Metanephros (tissue), 2 donors: ENCODE measurements around the gene NXPE4. TPM values are rescaled to one million over a fixed set of nuclear protein-coding genes. Genes with fewer than 3 reads are reported as not detected.

Experiments used
- small RNA-seq: library from RNA; depleted of rRNA; stranded (forward); fragments of <200 nt; gene quantifications from one replicate; pipeline ENCODE3, GENCODE V24; 2014; ENCODE audit warnings: low replicate concordance
- total RNA-seq: library from RNA; depleted of rRNA; stranded (reverse); fragments of >200 nt; gene quantifications from one replicate; pipeline ENCODE4 v1.2.3, GENCODE V29; 2014

NXPE4 gene
- not detected for total RNA-seq

GRCh38 chr11:114595571-114595970 is at the start of gene NXPE4:
Gene NXPE4, minus strand, starts transcription at chr11:114595786. Its CDS starts 1,027 bp downstream, at chr11:114594759.

GRCh38 chr11:114559425-114560310 is 35.9 kb downstream of the NXPE4 start, which contains the start of gene NXPE1:
Gene NXPE1, minus strand, starts transcription at chr11:114559881. Its CDS starts 8,680 bp downstream, at chr11:114551201.

Small RNA genes within 50 kb of the gene (small RNA-seq; reads per million reads assigned to genes)
- not detected for gene RF01210

Other genes with a start within 250 kb of the NXPE4 start
- gene C11orf71, start 195.3 kb downstream of the NXPE4 start, total RNA-seq = 12.3 TPM
- gene RBM7, start 195.1 kb downstream of the NXPE4 start, total RNA-seq = 37.1 TPM
- 56.8 TPM for gene REXO2, start 156.3 kb downstream of the NXPE4 start, total RNA-seq
- gene NXPE1, start 35.9 kb downstream of the NXPE4 start, total RNA-seq = not detected
- gene NXPE2, start 82.7 kb upstream of the NXPE4 start, total RNA-seq = 0.70 TPM